H1 (cell line): Measurements from ENCODE around the gene RSPO3. TPM values are rescaled to one million over a fixed set of nuclear protein-coding genes. Genes with fewer than 3 reads are reported as not detected.

Source experiments
- CTCF ChIA-PET: fragments of 300-600 bp; sonication (Branson Sonifier 250); formaldehyde crosslinking; loops from one replicate; lab custom pipeline; 2021; ENCODE audit not compliant: partially characterized antibody; lab: Charles Lee
- POLR2A ChIA-PET: fragments of 300-600 bp; sonication (Branson Sonifier 250); formaldehyde crosslinking; loops from one replicate; lab custom pipeline; 2021; ENCODE audit warnings: inconsistent platforms; ENCODE audit not compliant: partially characterized antibody; lab: Charles Lee
- DNase-seq, 2 experiments: peaks; one replicate each; pipeline versions ENCODE4 v3.0.0 to v3.0.0-alpha.2; 2010 to 2022; ENCODE audit warnings: low spot score in 2 of 2, low read depth in 1 of 2, mixed read lengths in 1 of 2
- FAIRE-seq: peaks from 2 replicates; lab custom pipeline; 2011; peaks lifted over from hg19 to GRCh38; lab: Jason Lieb, UNC
- H2AFZ ChIP-seq: 2 replicates; pipeline ENCODE4 v1.8.1; 2012; ENCODE audit warnings: low read length, inconsistent platforms
- H2AK5ac ChIP-seq: 2 replicates; pipeline ENCODE4 v1.6.1; 2013; ENCODE audit warnings: low read depth, low read length
- H2BK120ac ChIP-seq: replicated peaks from 2 replicates; pipeline ENCODE3; 2013; ENCODE audit warnings: low read depth, low read length, inconsistent platforms
- H2BK12ac ChIP-seq: 2 replicates; pipeline ENCODE4 v1.6.1; 2013; ENCODE audit warnings: low read depth, low read length
- H2BK15ac ChIP-seq: 2 replicates; pipeline ENCODE4 v1.6.1; 2013; ENCODE audit warnings: low read length
- H2BK20ac ChIP-seq: 2 replicates; pipeline ENCODE4 v1.6.1; 2013; ENCODE audit warnings: low read length
- H2BK5ac ChIP-seq: 2 replicates; pipeline ENCODE4 v1.6.1; 2013; ENCODE audit warnings: low read depth, low read length
- H3K14ac ChIP-seq: 2 replicates; pipeline ENCODE4 v1.6.1; 2013; ENCODE audit warnings: inconsistent platforms; ENCODE audit not compliant: insufficient read length
- H3K18ac ChIP-seq: 2 replicates; pipeline ENCODE4 v1.6.1; 2013; ENCODE audit warnings: low read length; ENCODE audit errors: extremely low read depth
- H3K23ac ChIP-seq: 2 replicates; pipeline ENCODE4 v1.6.1; 2013; ENCODE audit warnings: inconsistent platforms; ENCODE audit not compliant: insufficient read length
- H3K23me2 ChIP-seq: 2 replicates; pipeline ENCODE4 v1.6.1; 2013; ENCODE audit warnings: low read depth, low read length
- H3K27ac ChIP-seq: 2 replicates; pipeline ENCODE4 v1.6.1; 2011; ENCODE audit warnings: low read depth, low read length, inconsistent platforms
- H3K27me3 ChIP-seq, 4 experiments: replicated peaks in 1 of 4; 1 replicate in 1 of 4; 2 replicates in 3 of 4; pipeline versions ENCODE4 v1.6.1 to v1.8.1; 2011 to 2013; ENCODE audit warnings: low read length in 3 of 4, mild to moderate bottlenecking in 3 of 4, inconsistent platforms in 2 of 4, mixed read lengths in 2 of 4, moderate library complexity in 1 of 4; ENCODE audit not compliant: control insufficient read depth in 3 of 4, insufficient read depth in 3 of 4; ENCODE audit errors: extremely low read depth in 1 of 4
- H3K36me3 ChIP-seq, 4 experiments: 2 replicates each; pipeline versions ENCODE4 v1.6.1 to v1.8.1; 2011 to 2013; ENCODE audit warnings: mild to moderate bottlenecking in 4 of 4, low read length in 3 of 4, moderate library complexity in 2 of 4, control low read depth in 1 of 4, inconsistent platforms in 1 of 4; ENCODE audit not compliant: insufficient read depth in 4 of 4, control insufficient read depth in 2 of 4
- H3K4ac ChIP-seq: replicated peaks from 2 replicates; pipeline ENCODE3; 2013; ENCODE audit warnings: low read length, low read depth, mixed read lengths, inconsistent platforms; ENCODE audit not compliant: insufficient read length
- H3K4me1 ChIP-seq, 4 experiments: replicated peaks in 1 of 4; 1 replicate in 1 of 4; 2 replicates in 3 of 4; pipeline versions ENCODE4 v1.6.1 to v1.8.1; 2011 to 2013; ENCODE audit warnings: low read length in 3 of 4, inconsistent platforms in 2 of 4, mixed read lengths in 1 of 4; ENCODE audit not compliant: insufficient read depth in 4 of 4, control insufficient read depth in 3 of 4
- H3K4me2 ChIP-seq, 2 experiments: 2 replicates each; pipeline versions ENCODE4 v1.6.1 to v1.8.1; 2011 to 2013; ENCODE audit warnings: low read depth in 2 of 2, low read length in 2 of 2, control low read depth in 1 of 2, inconsistent platforms in 1 of 2, mild to moderate bottlenecking in 1 of 2; ENCODE audit not compliant: insufficient read depth in 1 of 2
- H3K4me3 ChIP-seq, 4 experiments: fragments of 200-600, 300-600 bp in 1 of 4; sonication (generic), shearing (Covaris generic), sonication (Bioruptor Twin) in 1 of 4; 2 replicates each; pipeline versions ENCODE4 v1.5.1 to v1.8.1; 2011 to 2016; ENCODE audit warnings: low read length in 4 of 4, low read depth in 3 of 4, control low read depth in 2 of 4, inconsistent platforms in 2 of 4, mild to moderate bottlenecking in 2 of 4, mixed read lengths in 1 of 4, moderate library complexity in 1 of 4; ENCODE audit not compliant: insufficient read depth in 2 of 4; ENCODE audit errors: extremely low read depth in 1 of 4
- H3K56ac ChIP-seq: replicated peaks from 2 replicates; pipeline ENCODE3; 2013; ENCODE audit warnings: low read depth, mild to moderate bottlenecking, mixed read lengths, low read length, inconsistent platforms; ENCODE audit not compliant: insufficient read length
- H3K79me1 ChIP-seq: 2 replicates; pipeline ENCODE4 v1.6.1; 2013; ENCODE audit warnings: low read depth, low read length, control low read depth
- H3K79me2 ChIP-seq, 2 experiments: 2 replicates each; pipeline versions ENCODE4 v1.6.1 to v1.8.1; 2012 to 2013; ENCODE audit warnings: low read length in 2 of 2, mild to moderate bottlenecking in 2 of 2, inconsistent platforms in 1 of 2; ENCODE audit not compliant: insufficient read depth in 2 of 2, control insufficient read depth in 1 of 2
- H3K9ac ChIP-seq, 4 experiments: replicated peaks in 1 of 4; 1 replicate in 1 of 4; 2 replicates in 3 of 4; pipeline versions ENCODE4 v1.6.1 to v1.8.1; 2011 to 2013; ENCODE audit warnings: low read depth in 3 of 4, low read length in 3 of 4, control low read depth in 2 of 4, mild to moderate bottlenecking in 2 of 4, moderate library complexity in 2 of 4, inconsistent platforms in 1 of 4; ENCODE audit errors: extremely low read depth in 1 of 4
- H3K9me3 ChIP-seq, 2 experiments: 2 replicates each; pipeline versions ENCODE4 v1.6.1 to v1.8.1; 2012 to 2013; ENCODE audit warnings: mild to moderate bottlenecking in 2 of 2, moderate library complexity in 2 of 2, control low read depth in 1 of 2, inconsistent platforms in 1 of 2, low read depth in 1 of 2, low read length in 1 of 2, mixed read lengths in 1 of 2; ENCODE audit not compliant: insufficient read depth in 2 of 2
- H4K20me1 ChIP-seq, 2 experiments: replicated peaks in 1 of 2; 2 replicates each; pipeline versions ENCODE3 to v1.8.1; 2011 to 2013; ENCODE audit warnings: inconsistent platforms in 2 of 2, low read length in 2 of 2, mild to moderate bottlenecking in 1 of 2; ENCODE audit not compliant: insufficient read depth in 2 of 2, control insufficient read depth in 1 of 2
- H4K5ac ChIP-seq: 2 replicates; pipeline ENCODE4 v1.6.1; 2013; ENCODE audit warnings: low read length, low read depth, mixed read lengths, inconsistent platforms; ENCODE audit not compliant: insufficient read length
- H4K8ac ChIP-seq: 2 replicates; pipeline ENCODE4 v1.8.0; 2013; ENCODE audit warnings: mild to moderate bottlenecking, moderate library complexity, low read length, inconsistent platforms; ENCODE audit not compliant: insufficient read depth; ENCODE audit errors: extremely low read depth
- H4K91ac ChIP-seq: replicated peaks from 2 replicates; pipeline ENCODE3; 2013; ENCODE audit warnings: low read length, mixed read lengths, inconsistent platforms; ENCODE audit not compliant: insufficient read length
- CHD1 ChIP-seq: IDR thresholded peaks from 2 replicates; pipeline ENCODE4 v1.6.1; 2012; ENCODE audit warnings: low read depth, low read length, improper control_type of control experiment
- EP300 ChIP-seq, 2 experiments: IDR thresholded peaks; 1 replicate in 1 of 2; 2 replicates in 1 of 2; pipeline ENCODE4 v1.6.1; 2011 to 2012; ENCODE audit warnings: low read depth in 2 of 2, low read length in 2 of 2, mild to moderate bottlenecking in 2 of 2, borderline replicate concordance in 1 of 2, inconsistent platforms in 1 of 2, moderate library complexity in 1 of 2
- EZH2 ChIP-seq: fragments of 200-600 bp; sonication (generic); IDR thresholded peaks from 2 replicates; pipeline ENCODE4 v1.7.1; 2012; ENCODE audit warnings: low read depth, mild to moderate bottlenecking, moderate library complexity, low read length, inconsistent platforms; ENCODE audit not compliant: severe bottlenecking
- JUN ChIP-seq: IDR thresholded peaks from 2 replicates; pipeline ENCODE4 v1.6.1; 2011; ENCODE audit warnings: low read depth, mild to moderate bottlenecking, improper control_type of control experiment, low read length
- POLR2A ChIP-seq, 2 experiments: IDR thresholded peaks; 1 replicate in 1 of 2; 2 replicates in 1 of 2; pipeline ENCODE4 v1.6.1; 2011; ENCODE audit warnings: low read depth in 2 of 2, low read length in 2 of 2, mild to moderate bottlenecking in 2 of 2; ENCODE audit errors: control extremely low read depth in 1 of 2
- SIX5 ChIP-seq: IDR thresholded peaks from 2 replicates; pipeline ENCODE4 v1.6.1; 2011; ENCODE audit warnings: mild to moderate bottlenecking, low read depth, low read length
- SP4 ChIP-seq: IDR thresholded peaks from 2 replicates; pipeline ENCODE4 v1.6.1; 2012; ENCODE audit warnings: low read length, inconsistent platforms
- SRF ChIP-seq: IDR thresholded peaks from 2 replicates; pipeline ENCODE4 v1.6.1; 2011; ENCODE audit warnings: mild to moderate bottlenecking, low read depth, low read length, moderate library complexity
- TAF7 ChIP-seq: optimal IDR thresholded peaks from 2 replicates; pipeline ENCODE3; 2011; ENCODE audit warnings: low read depth, mild to moderate bottlenecking, inconsistent platforms, low read length, moderate library complexity, borderline replicate concordance
- TEAD4 ChIP-seq: IDR thresholded peaks from 2 replicates; pipeline ENCODE4 v1.6.1; 2012; ENCODE audit warnings: low read depth, low read length, inconsistent platforms, mixed read lengths
- WGBS, 2 experiments: shearing (Covaris generic) in 1 of 2; methylation state at CpG; one replicate each; pipeline versions ENCODE4 v1.1.6 to v1.1.7; 2013 to 2015; ENCODE audit warnings: low lambda C conversion rate in 2 of 2, mixed read lengths in 2 of 2, inconsistent platforms in 1 of 2, low coverage in 1 of 2, missing lambda C conversion rate in 1 of 2; ENCODE audit not compliant: insufficient replicate concordance in 2 of 2, insufficient coverage in 1 of 2, insufficient read length in 1 of 2; ENCODE audit errors: extremely low coverage in 1 of 2, missing lambda C conversion rate in 1 of 2; 5-methylcytosine and 5-hydroxymethylcytosine counted together
- polyA plus RNA-seq, 7 experiments: library from polyadenylated mRNA; depleted of rRNA in 3 of 7; stranded (reverse) in 5 of 7; unstranded in 2 of 7; fragments of >200 nt in 5 of 7; fragments of 200-250 nt in 2 of 7; gene quantifications; 1 replicate in 5 of 7; 2 replicates in 1 of 7; 4 replicates in 1 of 7; pipeline versions ENCODE4 v1.2.1 to v1.2.3, GENCODE V29; 2011 to 2013; ENCODE audit warnings: missing spikeins in 2 of 7, mixed read lengths in 2 of 7
- total RNA-seq: library from RNA; stranded (reverse); fragmentation: NEBNext Ultra II Directional; extraction: Animal tissue kit (Norgen Biotek cat#: 25700); gene quantifications from 2 replicates; pipeline ENCODE4 v1.2.1, GENCODE V29; 2021
- TF ChIP-seq, protein P1 (sequence below): IDR thresholded peaks from 2 replicates; pipeline ENCODE4 v1.6.1; 2012; ENCODE audit warnings: low read length, inconsistent platforms
- TF ChIP-seq, protein P2 (sequence below): IDR thresholded peaks from 2 replicates; pipeline ENCODE4 v1.6.1; 2011; ENCODE audit warnings: low read length, improper control_type of control experiment

The RSPO3 gene
- total and polyA plus RNA-seq, 2 of the 8 experiments (the other 6 are each of a cell fraction or from before 2014, with no cell fraction given) = not detected

DNA sequence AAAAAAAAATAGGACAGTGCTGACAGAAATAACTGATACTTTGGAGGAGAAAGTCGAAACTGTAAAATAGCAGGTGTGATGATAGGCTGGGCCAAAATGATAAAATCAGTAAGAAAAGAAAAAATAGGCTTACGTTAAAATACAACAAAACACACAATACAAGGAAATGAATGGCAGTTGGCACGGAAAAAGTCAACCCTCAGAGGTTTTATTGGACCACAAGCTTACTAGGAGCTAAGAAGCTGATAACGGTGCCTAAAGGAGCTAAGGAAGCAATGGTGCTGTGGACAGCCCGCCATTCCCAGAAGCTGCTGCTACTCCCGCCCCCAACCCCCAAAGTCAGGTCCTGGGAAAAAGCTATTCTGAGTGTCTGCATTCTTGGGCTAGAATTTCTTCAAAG lies 92.3 kb downstream of the RSPO3 start:
- no peak overlapping the region for H3K23ac ChIP-seq
- no peak overlapping the region for H2AFZ ChIP-seq
- no peaks in the 10 kb centered on the region for H3K23me2 ChIP-seq
- H4K5ac ChIP-seq = no peak overlapping the region
- no peak overlapping the region for H2BK20ac ChIP-seq
- H2BK12ac ChIP-seq = no peak overlapping the region
- H3K4me2 ChIP-seq = no peak overlapping the region
- H3K9ac ChIP-seq = no peak overlapping the region
- no peak overlapping the region for H3K27ac ChIP-seq
- no peak overlapping the region for H4K91ac ChIP-seq
- no peaks in the 10 kb centered on the region for H3K27me3 ChIP-seq
- H2AK5ac ChIP-seq = no peak overlapping the region
- WGBS, 2 experiments = 88% methylated on average over 6 of the region's 6 CpGs; no CpG with 5 or more reads in 1 of the 2 experiments
- H3K18ac ChIP-seq = no peak overlapping the region
- H3K79me2 ChIP-seq = no peaks in the 10 kb centered on the region
- CTCF ChIA-PET = interaction anchor here (0.8 to 2.7 kb wide), 5 partner anchors 10 to 247 kb away, joined by 3 to 15 read pairs (median 4); partner anchors contain the start of gene RNF146
- H3K9me3 ChIP-seq = peaks cover 0 to 3% of the 10 kb centered on the region in 2 experiments; a peak in 1 of 4 replicates
- H4K8ac ChIP-seq = no peak overlapping the region
- no peaks in the 10 kb centered on the region for H3K79me1 ChIP-seq
- no peaks in the 10 kb centered on the region for H3K4me1 ChIP-seq
- no peak overlapping the region for H2BK5ac ChIP-seq
- H4K20me1 ChIP-seq = no peaks in the 10 kb centered on the region
- no peak overlapping the region for H3K4me3 ChIP-seq
- FAIRE-seq = no peak
- H2BK120ac ChIP-seq = no peak overlapping the region
- H3K36me3 ChIP-seq = no peaks in the 10 kb centered on the region
- no peak overlapping the region for H3K56ac ChIP-seq
- H3K14ac ChIP-seq = no peak overlapping the region
- H3K4ac ChIP-seq = no peak overlapping the region
- H2BK15ac ChIP-seq = no peak overlapping the region
- POLR2A ChIA-PET = no interaction called here
- no peak for DNase-seq
- TF ChIP-seq EZH2 = no peak
- no peak for TF ChIP-seq POLR2A (IDR thresholded peaks at IDR 0.05; ENCODE audit: control extremely low read depth in 1 of 2, low read depth in 2 of 2, low read length in 2 of 2)
- TF ChIP-seq, protein P1, sequence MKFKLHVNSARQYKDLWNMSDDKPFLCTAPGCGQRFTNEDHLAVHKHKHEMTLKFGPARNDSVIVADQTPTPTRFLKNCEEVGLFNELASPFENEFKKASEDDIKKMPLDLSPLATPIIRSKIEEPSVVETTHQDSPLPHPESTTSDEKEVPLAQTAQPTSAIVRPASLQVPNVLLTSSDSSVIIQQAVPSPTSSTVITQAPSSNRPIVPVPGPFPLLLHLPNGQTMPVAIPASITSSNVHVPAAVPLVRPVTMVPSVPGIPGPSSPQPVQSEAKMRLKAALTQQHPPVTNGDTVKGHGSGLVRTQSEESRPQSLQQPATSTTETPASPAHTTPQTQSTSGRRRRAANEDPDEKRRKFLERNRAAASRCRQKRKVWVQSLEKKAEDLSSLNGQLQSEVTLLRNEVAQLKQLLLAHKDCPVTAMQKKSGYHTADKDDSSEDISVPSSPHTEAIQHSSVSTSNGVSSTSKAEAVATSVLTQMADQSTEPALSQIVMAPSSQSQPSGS = no peak
- no peak for TF ChIP-seq CHD1
- no peak for TF ChIP-seq EP300 (IDR thresholded peaks at IDR 0.05; ENCODE audit: borderline replicate concordance in 1 of 2, low read depth in 2 of 2, low read length in 2 of 2)
- no peak for TF ChIP-seq TAF7
- TF ChIP-seq SIX5 = no peak
- TF ChIP-seq SRF = no peak
- no peak for TF ChIP-seq SP4
- TF ChIP-seq, protein P2, sequence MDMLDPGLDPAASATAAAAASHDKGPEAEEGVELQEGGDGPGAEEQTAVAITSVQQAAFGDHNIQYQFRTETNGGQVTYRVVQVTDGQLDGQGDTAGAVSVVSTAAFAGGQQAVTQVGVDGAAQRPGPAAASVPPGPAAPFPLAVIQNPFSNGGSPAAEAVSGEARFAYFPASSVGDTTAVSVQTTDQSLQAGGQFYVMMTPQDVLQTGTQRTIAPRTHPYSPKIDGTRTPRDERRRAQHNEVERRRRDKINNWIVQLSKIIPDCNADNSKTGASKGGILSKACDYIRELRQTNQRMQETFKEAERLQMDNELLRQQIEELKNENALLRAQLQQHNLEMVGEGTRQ = no peak
- TF ChIP-seq TEAD4 = no peak
- TF ChIP-seq JUN = no peak
